ENCODE measurements around the gene NLN. TPM values are rescaled to one million over a fixed set of nuclear protein-coding genes. Genes with fewer than 3 reads are reported as not detected.
A peak's percentile ranks its signal among the peaks of the same experiment; 100 is the strongest.

The NLN gene
- total and polyA plus RNA-seq, 2 of the 13 experiments (the other 11 are each of a cell fraction or from before 2014, with no cell fraction given): 11.9 to 36.7 TPM

- peak; percentile 66 to 92; a peak in 3 of 4 replicates for TF ChIP-seq HMGXB4 (CRISPR knock-in tag; IDR thresholded peaks at IDR 0.05; ENCODE audit: borderline replicate concordance in 1 of 2, low read depth in 1 of 2)
- TF ChIP-seq NAIF1 (CRISPR knock-in tag; IDR thresholded peaks at IDR 0.05; ENCODE audit: borderline replicate concordance): no peak
- TF ChIP-seq, protein P1, sequence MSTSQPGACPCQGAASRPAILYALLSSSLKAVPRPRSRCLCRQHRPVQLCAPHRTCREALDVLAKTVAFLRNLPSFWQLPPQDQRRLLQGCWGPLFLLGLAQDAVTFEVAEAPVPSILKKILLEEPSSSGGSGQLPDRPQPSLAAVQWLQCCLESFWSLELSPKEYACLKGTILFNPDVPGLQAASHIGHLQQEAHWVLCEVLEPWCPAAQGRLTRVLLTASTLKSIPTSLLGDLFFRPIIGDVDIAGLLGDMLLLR (CRISPR knock-in tag; IDR thresholded peaks at IDR 0.05): peak; percentile 18; the same call in 1 of the 2 replicates
- TF ChIP-seq DMAP1 (CRISPR knock-in tag; IDR thresholded peaks at IDR 0.05): peak; percentile 58; the same call in 1 of the 2 replicates
- 0 out of 2 replicates have a peak, but pooled peaks have one; percentile 55 for TF ChIP-seq SALL2 (CRISPR knock-in tag; IDR thresholded peaks at IDR 0.05)
- 0 out of 2 replicates have a peak, but pooled peaks have one; percentile 22 for TF ChIP-seq ETV6 (CRISPR knock-in tag; conservative IDR thresholded peaks at IDR 0.05)
- TF ChIP-seq CHCHD3 (CRISPR knock-in tag; IDR thresholded peaks at IDR 0.05): no peak
- TF ChIP-seq MAZ (IDR thresholded peaks at IDR 0.05; ENCODE audit: borderline replicate concordance, low read depth, low read length): no peak
- peak; percentile 62 for TF ChIP-seq MAZ (CRISPR knock-in tag; IDR thresholded peaks at IDR 0.05; ENCODE audit: low read depth)
- TF ChIP-seq LCORL (IDR thresholded peaks at IDR 0.05): no peak
- TF ChIP-seq LCORL (CRISPR knock-in tag; IDR thresholded peaks at IDR 0.05): 0 out of 2 replicates have a peak, but pooled peaks have one; percentile 25
- TF ChIP-seq ZEB1 (IDR thresholded peaks at IDR 0.05; ENCODE audit: insufficient replicate concordance, low read depth): peak; percentile 20
- TF ChIP-seq ZNF180 (CRISPR knock-in tag; IDR thresholded peaks at IDR 0.05; ENCODE audit: borderline replicate concordance, low read depth): no peak
- no peak for TF ChIP-seq BCL6 (CRISPR knock-in tag; IDR thresholded peaks at IDR 0.05)
- TF ChIP-seq SP1 (IDR thresholded peaks at IDR 0.05): no peak
- peak; percentile 38; the same call in 1 of the 2 replicates for TF ChIP-seq SP1 (CRISPR knock-in tag; IDR thresholded peaks at IDR 0.05)
- TF ChIP-seq ATF1 (CRISPR knock-in tag; IDR thresholded peaks at IDR 0.05): no peak
- no peak for TF ChIP-seq GLMP (CRISPR knock-in tag; IDR thresholded peaks at IDR 0.05; ENCODE audit: borderline replicate concordance)
- TF ChIP-seq AKAP8 (CRISPR knock-in tag; IDR thresholded peaks at IDR 0.05): no peak; the same call in 1 of the 2 replicates
- TF ChIP-seq MIXL1 (CRISPR knock-in tag; IDR thresholded peaks at IDR 0.05): no peak
- TF ChIP-seq HHEX (CRISPR knock-in tag; IDR thresholded peaks at IDR 0.05): no peak
- TF ChIP-seq, protein P2, sequence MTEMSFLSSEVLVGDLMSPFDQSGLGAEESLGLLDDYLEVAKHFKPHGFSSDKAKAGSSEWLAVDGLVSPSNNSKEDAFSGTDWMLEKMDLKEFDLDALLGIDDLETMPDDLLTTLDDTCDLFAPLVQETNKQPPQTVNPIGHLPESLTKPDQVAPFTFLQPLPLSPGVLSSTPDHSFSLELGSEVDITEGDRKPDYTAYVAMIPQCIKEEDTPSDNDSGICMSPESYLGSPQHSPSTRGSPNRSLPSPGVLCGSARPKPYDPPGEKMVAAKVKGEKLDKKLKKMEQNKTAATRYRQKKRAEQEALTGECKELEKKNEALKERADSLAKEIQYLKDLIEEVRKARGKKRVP (CRISPR knock-in tag; IDR thresholded peaks at IDR 0.05): no peak
- no peak for TF ChIP-seq PRPF4 (IDR thresholded peaks at IDR 0.05; ENCODE audit: low read depth, low read length, poor library complexity, severe bottlenecking)
These were observed at the start of gene NLN, which contains the start of gene SGTB (continued) for GRCh38 chr5:65721720-65722574.

Data from HepG2 (cell line).